ENCODE results near the gene PPHLN1.
"Not testable (repeated sequence)": the region's sequence is repeated elsewhere in the genome, so short reads cannot be mapped to it uniquely, and the experiment has no call there.

The PPHLN1 gene

DNA sequence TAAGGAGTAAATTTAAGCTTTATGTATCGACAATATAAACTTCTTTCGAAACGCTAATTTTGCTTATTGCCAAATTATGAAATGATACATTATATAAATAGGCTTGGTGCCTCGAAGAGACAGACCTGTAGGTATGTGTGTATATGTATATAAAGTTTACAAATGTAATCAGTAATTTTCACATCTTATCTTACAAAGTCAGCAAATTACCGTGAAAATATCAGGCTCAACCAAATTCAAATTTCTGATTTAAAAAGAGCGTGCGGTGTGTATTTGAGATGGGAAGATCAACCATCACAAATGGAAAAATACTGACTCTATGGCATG, 678 bp upstream of the PPHLN1 start:
- FAIRE-seq, result no peak

DNA sequence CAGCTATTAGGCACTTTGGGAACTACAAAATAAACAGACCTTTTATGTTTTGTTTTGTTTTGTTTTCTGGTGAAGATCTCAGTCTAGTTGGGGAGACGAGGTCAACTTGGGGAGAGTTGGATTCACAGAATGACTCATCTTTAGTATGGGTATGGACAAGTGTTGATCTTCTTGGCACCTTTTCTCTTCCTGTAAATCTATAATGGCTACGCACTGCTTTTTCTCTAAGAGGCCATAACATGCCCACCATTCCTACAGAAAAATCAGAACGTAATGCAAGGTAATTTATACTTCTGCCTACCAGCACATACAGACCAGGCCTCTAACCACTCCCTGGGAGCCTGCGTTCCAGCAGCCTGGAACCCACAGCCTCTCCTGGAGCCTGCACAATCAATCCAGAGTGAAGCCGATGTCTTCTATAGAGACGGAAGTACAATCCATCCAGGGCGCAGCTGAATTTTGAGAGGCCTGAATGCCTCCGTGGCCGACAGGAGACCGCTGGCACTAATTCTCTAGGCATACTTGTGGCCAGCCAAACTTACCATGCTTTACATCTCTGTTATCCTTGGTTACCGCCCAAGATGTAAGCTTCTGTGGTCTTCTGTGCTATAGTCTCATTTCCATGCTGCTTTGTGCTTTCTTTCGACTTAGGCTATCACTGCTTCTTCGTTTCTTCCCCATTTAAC, 717 bp downstream of the PPHLN1 start:
- FAIRE-seq, result no peak

GRCh38 chr12:42327227-42327590, 1.2 kb downstream of the PPHLN1 start:
- FAIRE-seq, result no peak

GRCh38 chr12:42330097-42330496, 4.1 kb downstream of the PPHLN1 start:
- not testable (repeated sequence) for FAIRE-seq

DNA sequence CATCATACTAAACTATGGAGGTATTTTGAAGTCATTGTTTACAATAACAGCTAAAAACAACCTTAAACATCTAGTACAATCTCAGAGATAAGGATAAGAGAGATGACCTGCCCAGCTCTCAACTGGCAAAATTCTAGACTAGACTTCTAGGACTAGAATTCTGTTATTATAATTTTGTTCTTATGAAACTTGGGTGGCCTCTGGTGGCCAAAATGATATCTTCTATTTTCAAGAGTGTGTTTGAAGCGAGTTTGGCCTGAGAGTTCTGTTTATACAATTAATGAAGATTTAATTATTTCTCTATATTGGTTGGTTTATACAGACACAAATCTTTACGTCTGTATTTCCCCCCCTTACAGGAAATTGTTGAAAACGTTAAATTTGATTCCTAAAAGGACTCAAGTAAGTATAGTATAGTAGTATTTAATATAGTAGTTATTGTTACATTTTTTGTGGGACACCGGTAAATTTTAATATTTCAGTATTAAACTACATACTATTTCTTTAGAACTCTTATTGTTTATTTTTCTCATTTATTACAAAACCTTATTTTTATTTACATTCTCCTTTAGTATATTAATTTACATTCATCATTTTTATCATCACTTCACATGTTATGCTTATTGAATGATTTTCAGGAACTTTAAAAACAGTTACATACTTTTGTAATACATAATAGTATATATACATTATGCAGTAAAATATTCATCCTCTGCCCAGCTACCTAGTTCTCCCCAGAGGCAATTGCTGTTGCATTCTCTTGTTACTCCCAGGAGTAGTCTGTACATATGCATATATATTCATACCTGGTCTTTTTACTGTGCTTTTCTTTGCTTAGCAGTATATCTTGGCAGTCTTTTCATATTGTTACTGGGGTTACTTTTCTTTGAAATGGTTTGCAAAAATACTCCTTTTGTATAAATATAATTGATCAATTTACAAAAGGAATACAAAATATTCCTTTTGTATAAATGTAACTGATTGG, 6.6 kb downstream of the PPHLN1 start:
- peak; percentile 88 for FAIRE-seq

GRCh38 chr12:42336286-42336685, 10.3 kb downstream of the PPHLN1 start:
- no peak for FAIRE-seq

DNA sequence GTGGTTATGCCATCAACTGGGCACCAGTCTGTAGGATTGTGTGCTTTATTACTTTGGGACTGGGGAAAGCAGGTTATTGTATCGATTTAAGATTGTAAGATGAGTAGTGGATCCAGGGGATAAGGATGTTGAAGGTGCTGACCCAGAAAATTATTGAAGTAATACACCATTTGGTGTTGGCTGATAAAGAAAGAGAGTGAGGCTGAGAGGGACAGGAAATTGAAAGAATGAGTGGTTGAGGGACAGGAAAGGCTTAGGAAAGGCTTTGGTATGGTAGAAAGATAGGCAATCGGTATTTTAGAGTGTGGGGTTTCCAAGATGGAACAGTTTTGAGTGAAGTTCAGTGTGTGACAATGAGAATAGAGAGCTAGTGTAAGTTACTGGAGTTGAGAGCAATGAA, 12.3 kb downstream of the PPHLN1 start:
- no peak for FAIRE-seq

- no peak for FAIRE-seq
These were observed 16.1 kb downstream of the PPHLN1 start for GRCh38 chr12:42342028-42342427.

DNA sequence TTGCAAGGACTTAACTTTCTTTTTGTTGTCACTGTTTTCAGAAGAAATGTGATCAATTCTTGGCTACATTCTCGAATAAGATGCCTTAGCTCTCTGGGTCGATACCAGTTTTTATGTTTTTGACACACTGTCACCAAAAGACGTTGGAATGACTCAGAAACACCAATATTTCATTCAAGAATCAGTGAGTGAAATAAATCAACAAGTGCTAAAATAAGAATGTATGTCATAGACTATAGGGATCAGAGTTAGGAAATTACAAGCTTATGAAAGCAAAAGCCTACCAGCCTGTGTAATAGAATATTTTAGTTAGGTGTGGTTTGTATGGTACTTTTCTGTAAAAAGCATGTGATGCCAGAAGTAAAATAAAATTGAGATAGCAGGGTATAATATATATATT, 17.8 kb downstream of the PPHLN1 start:
- no peak for FAIRE-seq

DNA sequence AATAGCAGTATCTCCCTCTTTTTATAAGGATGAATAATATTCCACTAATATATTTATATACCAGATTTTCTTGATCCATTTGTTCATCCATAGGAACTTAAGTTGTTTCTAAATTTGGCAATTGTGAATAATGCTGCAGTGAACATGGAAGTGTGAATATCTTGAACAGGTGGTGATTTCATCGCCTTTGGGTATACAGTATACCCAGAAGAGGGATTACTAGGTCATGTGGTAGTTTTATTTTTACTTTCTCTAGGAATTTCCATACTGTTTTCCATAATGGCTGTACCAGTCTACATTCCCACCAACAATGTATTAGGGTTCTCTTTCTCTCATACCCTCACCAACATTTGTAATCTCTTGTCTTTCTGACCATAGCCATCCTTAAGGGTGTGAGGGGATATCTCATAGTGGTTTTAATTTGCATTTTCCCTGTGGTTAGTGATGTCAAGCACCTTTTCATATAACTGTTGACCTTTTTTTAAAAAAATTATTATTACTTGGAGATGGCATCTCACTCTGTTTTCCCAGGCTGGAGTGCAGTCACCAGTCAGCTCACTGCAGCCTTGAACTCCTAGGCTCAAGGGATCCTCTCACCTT, 20.5 kb downstream of the PPHLN1 start:
- no peak for FAIRE-seq

- not testable (repeated sequence) for FAIRE-seq
These were observed 23.4 kb downstream of the PPHLN1 start for GRCh38 chr12:42349119-42350020.

DNA sequence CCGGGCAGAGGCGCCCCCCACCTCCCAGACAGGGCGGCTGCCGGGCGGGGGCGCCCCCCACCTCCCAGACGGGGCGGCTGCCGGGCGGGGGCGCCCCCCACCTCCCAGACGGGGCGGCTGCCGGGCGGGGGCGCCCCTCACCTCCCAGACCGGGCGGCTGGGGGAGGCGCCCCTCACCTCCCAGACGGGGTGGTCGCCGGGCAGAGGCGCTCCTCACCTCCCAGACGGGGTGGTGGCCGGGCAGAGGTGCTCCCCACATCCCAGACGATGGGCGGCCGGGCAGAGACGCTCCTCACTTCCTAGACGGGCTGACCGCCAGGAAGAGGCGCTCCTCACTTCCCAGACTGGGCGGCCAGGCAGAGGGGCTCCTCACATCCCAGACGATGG, 24.0 kb downstream of the PPHLN1 start:
- not testable (repeated sequence) for FAIRE-seq

- FAIRE-seq, result no peak
These were observed 30.4 kb downstream of the PPHLN1 start for GRCh38 chr12:42356344-42356743.

DNA sequence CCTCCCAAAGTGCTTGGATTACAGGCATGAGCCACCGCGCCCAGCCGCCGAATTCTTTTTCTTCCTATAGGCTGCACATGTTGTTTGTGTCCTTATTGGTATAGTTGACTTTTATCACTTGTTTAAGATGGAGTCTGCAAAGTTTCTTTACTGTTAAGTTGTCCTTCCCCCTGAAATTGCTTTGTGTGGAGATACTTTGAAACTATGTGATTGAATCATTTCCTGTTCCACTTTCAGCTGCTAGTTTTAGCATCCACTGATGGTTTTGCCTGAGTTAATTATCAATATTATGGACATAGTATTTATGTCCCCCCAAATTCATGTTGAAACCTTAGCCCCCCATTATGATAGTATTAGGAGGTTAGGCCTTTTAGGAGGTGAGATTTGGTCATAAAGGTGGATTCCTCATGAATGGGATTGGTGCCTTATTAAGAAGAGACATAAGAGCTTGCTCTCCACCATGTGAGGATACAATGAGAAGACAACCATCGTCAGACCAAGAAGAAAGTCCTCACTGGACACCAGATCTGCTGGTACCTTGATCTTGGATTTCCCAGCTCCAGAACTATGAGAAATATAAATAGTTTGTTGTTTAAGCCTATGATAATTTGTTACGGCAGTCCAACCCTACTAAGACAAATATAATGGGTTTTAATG, 34.9 kb downstream of the PPHLN1 start:
- no peak for FAIRE-seq

GRCh38 chr12:42361909-42362646, 36.1 kb downstream of the PPHLN1 start:
- no peak for FAIRE-seq

- FAIRE-seq, result no peak
These were observed 36.8 kb downstream of the PPHLN1 start for GRCh38 chr12:42362647-42363260.

DNA sequence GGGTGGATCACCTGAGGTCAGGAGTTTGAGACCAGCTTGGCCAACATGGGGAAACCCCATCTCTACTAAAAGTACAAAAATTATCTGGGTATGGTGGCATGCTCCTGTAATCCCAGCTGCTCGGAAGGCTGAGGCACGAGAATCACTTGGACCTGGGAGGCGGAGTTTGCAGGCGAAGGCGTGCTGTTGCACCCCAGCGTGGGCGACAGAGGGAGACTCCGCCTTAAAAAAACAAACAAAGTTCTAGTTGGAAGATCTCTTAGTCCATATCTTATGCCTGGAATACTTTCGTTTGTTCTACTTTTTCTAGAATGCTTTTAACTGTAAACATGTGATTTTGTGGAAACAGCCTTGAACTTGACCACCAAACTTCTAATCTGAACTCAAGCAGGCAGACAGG, 38.7 kb downstream of the PPHLN1 start:
- no peak for FAIRE-seq

DNA sequence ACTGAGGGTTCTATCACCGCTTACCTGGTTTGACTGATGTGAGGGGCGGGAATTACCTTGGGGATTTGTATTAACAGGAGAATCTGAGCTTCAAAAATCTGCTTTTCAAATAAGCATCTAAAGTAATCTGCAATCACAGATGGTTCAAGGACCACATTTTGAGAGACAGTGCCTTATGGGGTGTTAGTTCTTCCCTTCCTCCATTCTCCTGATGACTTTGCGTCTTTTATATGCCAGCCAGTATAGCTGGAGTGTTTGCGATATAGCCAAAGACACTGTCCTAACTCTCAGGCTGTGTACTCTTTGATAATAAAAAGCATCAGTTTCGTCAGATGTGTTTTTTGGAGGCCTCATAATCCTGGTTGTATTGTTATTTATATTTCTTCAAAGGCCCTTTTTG, 39.5 kb downstream of the PPHLN1 start:
- FAIRE-seq, result no peak

DNA sequence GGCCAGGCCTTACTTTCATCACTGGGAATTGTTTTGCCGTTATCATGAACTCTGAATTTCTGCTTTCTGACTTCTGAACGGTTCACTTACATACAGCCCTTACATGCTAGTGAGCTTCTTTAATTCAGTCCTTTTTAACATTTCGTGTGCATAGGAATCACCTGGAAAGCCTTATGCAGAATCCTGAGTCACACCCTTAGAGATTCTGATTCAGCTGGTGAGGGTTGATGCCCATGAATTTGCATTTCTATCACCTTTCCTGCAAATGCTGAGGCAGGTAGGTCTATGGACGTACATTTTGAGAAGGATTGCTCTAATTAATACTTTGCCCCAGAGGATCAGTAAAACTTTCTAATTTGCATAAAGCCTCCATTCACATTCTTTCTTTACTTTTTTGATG, 44.0 kb downstream of the PPHLN1 start:
- FAIRE-seq, result no peak

GRCh38 chr12:42372154-42372791, 46.3 kb downstream of the PPHLN1 start:
- FAIRE-seq, result no peak
